Retinal pigment epithelial cell (primary cell): ENCODE results near the gene ADGRL3.

Experiments
- DNase-seq: peaks from one replicate; pipeline ENCODE4 v3.0.0-alpha.2; 2010; ENCODE audit warnings: low read depth
- H3K4me3 ChIP-seq: 2 replicates; pipeline ENCODE4 v1.5.1; 2011; ENCODE audit warnings: mild to moderate bottlenecking, low read length, control low read depth, moderate library complexity
- TF ChIP-seq, protein P1 (sequence below): conservative IDR thresholded peaks from 2 replicates; pipeline ENCODE4 v1.5.1; 2011; ENCODE audit warnings: low read depth, low read length, control low read depth, inconsistent platforms

ADGRL3 gene

DNA sequence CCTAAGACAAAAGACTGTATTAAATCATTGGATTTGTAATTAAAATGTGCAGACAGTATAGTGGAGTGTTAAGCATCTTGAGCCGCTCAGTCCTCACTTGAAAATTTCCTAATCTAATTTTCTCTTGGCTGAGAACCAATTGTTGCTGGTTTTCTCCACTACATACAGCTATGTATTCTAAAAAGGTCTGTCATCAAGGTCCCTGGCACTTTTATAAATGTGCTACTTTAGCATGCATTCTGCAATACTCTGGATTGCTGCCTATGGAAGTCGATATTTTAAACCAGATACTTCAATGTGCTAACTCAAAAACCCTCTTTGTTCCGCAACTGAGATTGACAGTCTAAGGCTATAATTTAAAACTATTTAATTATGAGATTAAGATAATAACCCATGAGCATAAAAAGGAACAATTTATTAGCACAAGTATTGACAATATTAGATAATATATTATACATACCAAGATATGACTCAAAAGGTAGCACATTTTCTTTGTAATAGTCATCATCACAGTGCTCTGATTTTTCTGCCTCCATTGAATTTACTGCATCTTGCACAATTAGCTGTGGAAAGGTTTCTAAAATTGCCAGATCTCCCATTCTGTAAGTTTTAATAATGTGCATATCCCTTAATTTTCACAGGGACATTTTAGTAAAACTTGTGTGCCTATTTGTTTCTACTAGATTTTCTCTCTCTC lies 815.1 kb downstream of the ADGRL3 start:
- TF ChIP-seq, protein P1, sequence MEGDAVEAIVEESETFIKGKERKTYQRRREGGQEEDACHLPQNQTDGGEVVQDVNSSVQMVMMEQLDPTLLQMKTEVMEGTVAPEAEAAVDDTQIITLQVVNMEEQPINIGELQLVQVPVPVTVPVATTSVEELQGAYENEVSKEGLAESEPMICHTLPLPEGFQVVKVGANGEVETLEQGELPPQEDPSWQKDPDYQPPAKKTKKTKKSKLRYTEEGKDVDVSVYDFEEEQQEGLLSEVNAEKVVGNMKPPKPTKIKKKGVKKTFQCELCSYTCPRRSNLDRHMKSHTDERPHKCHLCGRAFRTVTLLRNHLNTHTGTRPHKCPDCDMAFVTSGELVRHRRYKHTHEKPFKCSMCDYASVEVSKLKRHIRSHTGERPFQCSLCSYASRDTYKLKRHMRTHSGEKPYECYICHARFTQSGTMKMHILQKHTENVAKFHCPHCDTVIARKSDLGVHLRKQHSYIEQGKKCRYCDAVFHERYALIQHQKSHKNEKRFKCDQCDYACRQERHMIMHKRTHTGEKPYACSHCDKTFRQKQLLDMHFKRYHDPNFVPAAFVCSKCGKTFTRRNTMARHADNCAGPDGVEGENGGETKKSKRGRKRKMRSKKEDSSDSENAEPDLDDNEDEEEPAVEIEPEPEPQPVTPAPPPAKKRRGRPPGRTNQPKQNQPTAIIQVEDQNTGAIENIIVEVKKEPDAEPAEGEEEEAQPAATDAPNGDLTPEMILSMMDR, result no peak
- H3K4me3 ChIP-seq, result no peak overlapping the region
- peak; percentile 54 for DNase-seq

DNA sequence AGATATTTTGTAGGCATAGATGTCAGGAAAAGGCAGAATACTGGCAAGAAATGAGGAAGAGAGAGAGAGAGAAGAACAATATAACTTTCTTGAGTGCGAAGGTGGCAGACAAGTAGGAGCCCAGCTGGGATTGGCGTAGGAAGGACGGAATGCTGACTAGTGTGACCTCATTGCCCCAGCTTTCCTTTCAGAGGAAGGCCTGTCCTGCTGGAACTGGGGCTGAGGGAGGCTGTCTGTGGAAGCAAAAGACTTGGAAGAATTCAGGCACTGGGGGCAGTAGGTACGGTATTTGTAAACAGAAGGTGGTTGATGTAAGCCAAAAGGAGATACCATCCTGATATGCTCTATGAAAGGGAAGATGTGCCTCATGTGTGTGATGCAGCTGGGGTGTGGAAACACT lies 818.4 kb downstream of the ADGRL3 start:
- TF ChIP-seq, protein P1, result no peak
- DNase-seq, result no peak
- H3K4me3 ChIP-seq, result no peak overlapping the region

DNA sequence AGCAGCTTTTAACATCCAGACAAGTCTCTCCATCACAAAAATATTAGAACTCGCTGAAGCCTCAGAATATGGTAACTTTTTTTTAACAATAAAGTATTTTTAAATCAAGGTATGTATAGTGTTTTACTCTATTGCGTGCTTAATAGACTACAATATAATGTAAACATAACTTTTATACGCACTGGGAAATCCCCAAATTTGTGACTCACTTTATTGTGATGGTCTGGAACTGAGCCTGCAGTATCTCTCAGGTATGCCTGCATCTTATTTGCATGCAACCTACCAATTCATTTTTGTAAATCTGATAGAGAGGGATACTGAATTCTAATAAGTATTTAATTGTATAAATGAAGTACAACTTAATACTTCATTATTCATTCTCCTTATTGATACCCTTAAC lies 823.5 kb downstream of the ADGRL3 start:
- H3K4me3 ChIP-seq, result no peak overlapping the region
- DNase-seq, result no peak
- TF ChIP-seq, protein P1, result no peak

DNA sequence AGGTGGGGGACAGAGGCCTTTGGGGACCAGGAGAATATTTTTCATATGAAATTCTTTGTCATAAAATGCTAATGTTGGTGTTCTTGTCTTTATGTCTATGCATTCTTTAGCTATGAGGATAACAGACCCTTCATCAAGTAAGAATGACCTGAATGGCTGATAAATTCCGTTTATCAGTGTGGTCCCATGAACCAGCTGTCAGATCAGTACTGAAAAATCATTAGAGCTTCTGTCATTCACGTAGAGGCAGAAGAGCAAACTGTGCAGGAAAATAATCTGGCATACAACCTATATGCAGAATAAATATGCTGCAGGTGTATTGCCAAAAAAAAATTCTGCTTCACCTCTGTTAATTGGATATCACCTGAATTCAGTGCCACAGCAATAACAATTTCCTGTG lies 828.6 kb downstream of the ADGRL3 start:
- H3K4me3 ChIP-seq, result no peak overlapping the region
- TF ChIP-seq, protein P1, result no peak
- DNase-seq, result no peak

DNA sequence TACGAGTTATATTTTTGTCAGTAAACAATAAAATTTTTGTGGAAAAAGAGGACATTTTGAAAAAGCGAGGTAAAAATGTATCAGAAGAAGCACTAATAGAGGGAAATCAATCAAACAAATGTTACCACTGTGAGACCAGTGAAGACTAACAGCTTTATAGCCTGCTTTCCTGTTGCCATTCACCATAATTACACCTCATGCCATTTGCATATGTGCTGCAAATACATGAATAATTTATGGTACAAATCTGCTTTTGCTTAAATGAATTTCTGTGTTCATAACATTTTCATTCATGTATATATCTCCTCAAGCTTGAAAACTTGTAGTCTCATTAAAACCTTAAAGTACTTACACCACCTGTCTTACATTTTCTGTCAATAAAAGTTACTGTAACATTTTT lies 830.8 kb downstream of the ADGRL3 start:
- H3K4me3 ChIP-seq, result no peak overlapping the region
- TF ChIP-seq, protein P1, result no peak
- no peak for DNase-seq

DNA sequence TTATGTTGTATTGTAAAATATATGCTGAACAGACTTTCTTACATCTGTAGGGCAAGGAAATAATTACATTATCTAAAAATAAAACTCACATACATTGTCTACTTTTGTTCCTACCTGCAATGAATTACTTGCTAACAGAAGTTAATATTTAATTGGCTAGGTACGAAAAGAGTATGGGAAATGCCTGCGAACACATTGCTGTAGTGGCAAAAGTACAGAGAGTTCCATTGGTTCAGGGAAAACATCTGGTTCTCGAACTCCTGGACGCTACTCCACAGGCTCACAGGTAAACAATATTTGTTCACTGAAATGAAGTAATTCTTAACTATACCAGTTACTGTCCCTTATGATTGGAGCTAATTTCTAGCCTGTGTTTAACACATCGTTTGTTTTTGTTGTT lies 837.4 kb downstream of the ADGRL3 start:
- no peak for DNase-seq
- TF ChIP-seq, protein P1, result no peak
- H3K4me3 ChIP-seq, result no peak overlapping the region

DNA sequence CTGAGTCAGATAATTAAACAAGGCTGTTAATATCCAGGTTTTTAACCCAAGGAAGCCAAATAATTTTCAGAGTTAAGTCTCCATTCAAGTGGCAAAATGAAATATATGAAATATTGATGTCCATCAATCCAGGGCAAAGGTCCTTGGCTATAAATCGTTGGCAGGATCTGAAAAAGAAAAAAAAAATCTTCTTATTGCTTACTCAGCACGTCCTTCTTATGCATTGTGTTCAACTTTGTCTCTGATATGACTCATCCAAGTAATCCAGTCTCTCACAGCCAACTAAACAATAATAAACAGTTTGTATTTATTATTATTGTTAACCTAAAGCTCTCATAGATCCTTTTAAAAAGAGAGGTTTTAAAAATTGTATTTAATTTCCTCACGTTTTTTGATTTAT lies 851.2 kb downstream of the ADGRL3 start:
- DNase-seq, result no peak
- TF ChIP-seq, protein P1, result no peak

More for the DNA sequence above, 851.2 kb downstream of the ADGRL3 start:
- no peak overlapping the region for H3K4me3 ChIP-seq
